Stimulated activated CD4-positive, alpha-beta T cell treated with anti-CD3 and anti-CD28 coated beads, Interleukin-4, amount 100 ng/mL, for 4 hours (primary cell): ENCODE measurements around the gene GLIS2.
"Not testable (repeated sequence)": the region's sequence is repeated elsewhere in the genome, so short reads cannot be mapped to it uniquely, and the experiment has no call there.

Experiments used
- DNase-seq, 2 experiments: peaks; one replicate each; pipeline ENCODE4 v3.0.0-alpha.2; 2020

Gene GLIS2

DNA sequence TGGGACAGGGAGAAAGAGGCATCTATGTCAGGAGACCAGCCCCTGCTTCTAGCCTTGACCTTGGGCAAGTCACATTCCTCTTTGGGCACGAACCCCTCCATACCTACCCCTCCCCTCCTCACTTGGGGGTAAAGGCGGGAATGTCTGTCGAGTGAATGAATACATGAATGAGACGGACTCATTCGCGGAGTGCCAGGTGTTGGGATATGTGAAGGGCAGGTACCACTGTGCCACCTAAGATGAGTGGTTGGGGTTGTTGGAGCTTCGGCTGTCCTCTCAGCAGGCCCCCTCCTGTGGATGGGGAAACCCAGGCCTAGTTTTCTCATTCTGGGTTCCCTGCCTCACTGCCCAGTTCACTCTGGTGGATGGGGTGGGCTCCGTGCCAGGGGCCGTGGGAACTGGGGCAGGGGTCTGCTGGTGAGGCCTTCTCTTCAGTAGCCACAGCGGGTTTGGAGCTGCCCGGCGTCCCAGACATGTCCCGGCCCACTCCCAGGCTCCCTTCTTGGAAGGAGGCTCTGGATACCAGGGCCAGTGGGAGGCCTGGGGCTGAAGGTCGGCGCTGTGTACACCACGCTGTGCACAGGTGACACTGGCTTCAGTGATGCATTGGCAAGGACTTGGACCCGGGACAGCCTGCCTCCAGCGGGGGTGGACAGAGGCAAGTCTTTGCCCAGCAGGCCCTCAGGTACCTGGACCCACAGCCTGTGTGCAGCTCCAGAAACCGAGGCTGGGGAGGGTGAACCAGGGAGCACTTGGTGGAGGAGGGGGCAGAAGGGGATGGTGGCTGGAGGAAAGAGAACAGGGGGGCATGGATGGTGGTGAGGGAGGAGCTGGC, 5.6 kb downstream of the GLIS2 start:
- DNase-seq = no peak

DNA sequence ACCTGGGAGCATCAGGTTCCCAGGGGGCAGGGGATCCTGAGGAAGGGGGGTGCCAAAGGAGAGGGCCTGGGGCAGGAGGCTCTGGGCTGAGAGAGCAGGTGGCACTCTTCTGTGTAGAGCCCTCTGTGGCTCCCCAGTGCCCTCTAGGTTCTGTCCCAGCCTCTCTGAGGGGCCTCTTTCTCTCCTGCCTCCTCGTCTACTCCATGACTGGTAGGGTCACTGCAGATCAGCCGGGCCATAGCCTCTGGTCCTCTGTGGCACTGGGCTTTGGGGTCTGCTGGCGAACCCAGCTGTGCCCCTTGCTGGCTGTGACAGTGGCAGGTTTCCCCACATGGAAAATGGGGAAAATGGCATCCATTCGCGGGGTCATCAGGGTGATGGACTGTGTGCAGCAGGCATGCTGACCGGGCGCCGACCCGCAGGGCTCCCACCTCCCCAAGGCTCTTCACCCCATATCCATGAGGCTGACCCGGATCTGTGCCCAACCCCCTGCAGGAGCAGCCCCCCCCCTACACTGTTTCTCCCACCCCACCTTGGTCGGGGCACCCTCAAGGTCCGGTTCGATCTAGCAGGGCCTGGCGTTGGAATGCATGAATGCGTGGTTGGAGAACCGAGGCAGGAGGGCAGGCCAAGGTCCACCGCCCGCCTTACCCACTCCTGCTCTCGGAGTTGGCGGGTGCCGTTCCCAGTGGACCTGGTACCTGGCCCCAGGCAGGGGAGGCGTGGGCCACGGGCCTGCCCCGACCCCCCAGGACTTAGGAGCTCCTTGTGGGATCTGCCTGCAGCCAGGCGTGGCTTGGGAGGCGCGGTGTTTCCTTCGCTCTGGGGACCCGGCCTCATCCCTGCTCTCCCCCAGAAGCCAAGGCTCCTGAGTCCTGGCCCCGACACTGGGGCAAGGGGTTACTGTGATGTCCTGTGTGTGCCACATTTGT, 6.5 kb downstream of the GLIS2 start:
- DNase-seq = no peak

DNA sequence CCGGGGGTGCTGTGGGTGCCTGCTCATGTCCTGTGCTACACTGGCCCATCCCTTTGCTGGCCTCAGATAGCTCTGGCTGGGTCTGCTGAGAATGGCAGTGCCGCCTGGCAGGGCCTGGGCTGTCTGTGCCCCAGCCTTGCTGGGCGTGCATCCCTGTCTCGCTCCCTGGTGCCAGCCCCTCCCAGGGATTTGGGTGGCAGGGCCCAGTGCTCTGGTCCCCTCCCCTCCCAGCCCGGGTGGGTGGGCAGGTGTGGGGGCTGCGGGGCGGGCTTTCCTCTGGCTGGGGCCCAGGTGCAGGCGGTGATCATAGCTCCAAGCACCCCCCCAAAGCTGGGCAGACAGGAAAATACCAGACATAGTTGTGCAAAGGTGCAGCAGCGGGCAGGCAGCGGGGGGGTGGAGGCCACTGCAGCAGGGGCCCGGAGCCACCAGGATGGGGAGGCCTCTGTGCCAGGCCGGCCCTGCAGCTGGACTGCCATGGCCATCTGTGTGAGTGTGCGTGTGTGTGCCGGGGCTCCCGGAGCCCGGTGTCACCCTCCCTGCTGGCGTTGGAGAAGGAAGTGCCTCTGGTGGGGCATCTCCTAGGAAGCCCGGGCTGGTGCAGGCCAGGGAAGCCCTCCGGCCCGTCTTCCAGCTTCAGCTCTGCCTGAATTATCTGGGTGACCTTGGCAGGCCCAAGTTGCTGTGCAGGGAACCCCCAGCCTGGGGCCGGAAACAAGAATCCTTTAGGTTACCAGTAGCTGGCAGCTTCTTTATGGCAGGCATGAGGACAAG, 7.4 kb downstream of the GLIS2 start:
- no peak for DNase-seq

DNA sequence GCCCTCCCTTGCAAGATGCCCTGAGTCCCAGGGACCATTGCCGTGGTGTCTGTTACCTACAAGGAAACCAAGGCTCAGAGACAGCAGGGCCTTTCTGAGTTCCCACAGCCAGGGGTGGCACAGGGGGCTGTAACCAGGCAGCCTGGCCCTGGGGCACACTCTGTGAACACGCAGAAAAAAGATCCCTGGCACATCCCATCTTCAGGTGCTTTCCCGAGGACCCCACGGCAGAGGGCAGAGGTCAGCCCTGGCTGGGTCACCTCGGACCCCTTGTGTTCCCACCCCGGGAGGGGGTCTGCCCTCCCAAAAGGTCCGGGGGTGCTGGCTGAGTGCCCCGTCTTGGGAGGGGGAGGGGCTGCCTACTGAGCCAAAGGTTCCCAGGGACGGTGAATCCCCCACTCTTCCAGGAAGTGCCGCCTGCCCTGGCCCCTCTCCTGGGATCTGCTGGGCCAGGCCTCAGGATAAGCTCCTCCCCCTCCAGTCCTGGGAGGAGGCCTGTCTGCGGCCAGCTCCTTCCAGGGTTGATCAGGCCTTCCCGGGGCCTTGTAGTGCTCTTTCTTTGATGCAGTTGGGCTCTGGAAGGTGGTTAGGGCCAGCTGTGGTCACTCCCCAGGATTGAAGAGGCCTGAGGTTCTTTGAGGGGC, 8.1 kb downstream of the GLIS2 start:
- no peak for DNase-seq

- no peak for DNase-seq
Observed at GRCh38 chr16:4324492-4325252, 8.8 kb downstream of the GLIS2 start.

GRCh38 chr16:4325253-4325758, 9.4 kb downstream of the GLIS2 start:
- no peak for DNase-seq

- DNase-seq = no peak
Observed at GRCh38 chr16:4327386-4328045, 11.6 kb downstream of the GLIS2 start.

- peak; percentile 50 to 53 for DNase-seq
Observed at GRCh38 chr16:4328046-4328781, 12.3 kb downstream of the GLIS2 start.

GRCh38 chr16:4328782-4329775, 13.2 kb downstream of the GLIS2 start:
- DNase-seq = no peak

GRCh38 chr16:4330277-4330874, 14.5 kb downstream of the GLIS2 start:
- peak; percentile 53 to 72 for DNase-seq

GRCh38 chr16:4332083-4332482, 16.2 kb downstream of the GLIS2 start:
- no peak for DNase-seq

DNA sequence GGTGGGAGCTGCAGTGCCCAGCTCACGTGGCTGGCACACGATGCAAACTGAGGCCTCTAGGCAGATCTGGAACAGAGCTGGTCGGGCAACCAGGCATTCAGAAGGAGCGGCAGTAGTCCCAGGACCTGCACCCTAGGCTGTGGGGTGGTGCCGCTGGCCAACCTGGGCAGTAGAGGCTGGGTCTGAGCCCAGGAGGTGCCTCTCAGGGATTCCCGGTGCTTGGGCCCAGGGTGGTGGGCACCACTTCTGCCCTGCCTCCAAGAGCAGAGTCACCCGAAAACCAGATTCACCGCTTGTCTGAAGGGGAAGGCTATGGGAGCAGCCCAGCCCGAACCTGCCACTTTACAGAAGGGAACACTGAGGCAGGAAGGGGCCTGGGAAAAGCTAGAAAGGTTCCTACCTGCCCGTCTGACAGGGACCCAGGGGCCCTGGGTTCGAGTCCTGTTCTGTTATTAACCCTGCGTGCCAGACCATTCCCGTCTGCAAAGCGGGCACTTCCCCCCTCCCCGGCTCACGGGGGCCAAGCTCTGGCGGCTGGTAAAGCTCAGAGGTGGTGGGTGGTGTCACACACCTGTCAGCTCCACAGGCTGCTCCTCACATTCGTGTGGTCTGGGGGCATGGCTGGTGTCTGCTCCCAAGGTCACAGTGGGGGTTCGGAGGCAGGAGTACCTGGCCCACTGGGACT, 16.9 kb downstream of the GLIS2 start:
- no peak for DNase-seq

DNA sequence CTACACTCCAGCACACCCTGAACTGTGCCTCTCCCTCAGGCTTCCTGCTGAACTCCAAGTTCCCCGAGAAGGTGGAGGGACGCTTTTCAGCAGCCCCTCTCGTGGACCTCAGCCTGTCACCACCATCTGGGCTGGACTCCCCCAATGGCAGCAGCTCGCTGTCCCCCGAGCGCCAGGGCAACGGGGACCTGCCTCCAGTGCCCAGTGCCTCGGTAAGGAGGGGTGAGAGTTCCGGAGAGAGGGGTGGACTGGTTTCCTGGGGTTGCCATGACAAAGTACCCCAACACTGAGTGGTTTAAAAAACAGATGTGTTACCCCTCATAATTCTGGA, 17.4 kb downstream of the GLIS2 start:
- no peak for DNase-seq

GRCh38 chr16:4333714-4334113, 17.8 kb downstream of the GLIS2 start:
- DNase-seq = not testable (repeated sequence)

DNA sequence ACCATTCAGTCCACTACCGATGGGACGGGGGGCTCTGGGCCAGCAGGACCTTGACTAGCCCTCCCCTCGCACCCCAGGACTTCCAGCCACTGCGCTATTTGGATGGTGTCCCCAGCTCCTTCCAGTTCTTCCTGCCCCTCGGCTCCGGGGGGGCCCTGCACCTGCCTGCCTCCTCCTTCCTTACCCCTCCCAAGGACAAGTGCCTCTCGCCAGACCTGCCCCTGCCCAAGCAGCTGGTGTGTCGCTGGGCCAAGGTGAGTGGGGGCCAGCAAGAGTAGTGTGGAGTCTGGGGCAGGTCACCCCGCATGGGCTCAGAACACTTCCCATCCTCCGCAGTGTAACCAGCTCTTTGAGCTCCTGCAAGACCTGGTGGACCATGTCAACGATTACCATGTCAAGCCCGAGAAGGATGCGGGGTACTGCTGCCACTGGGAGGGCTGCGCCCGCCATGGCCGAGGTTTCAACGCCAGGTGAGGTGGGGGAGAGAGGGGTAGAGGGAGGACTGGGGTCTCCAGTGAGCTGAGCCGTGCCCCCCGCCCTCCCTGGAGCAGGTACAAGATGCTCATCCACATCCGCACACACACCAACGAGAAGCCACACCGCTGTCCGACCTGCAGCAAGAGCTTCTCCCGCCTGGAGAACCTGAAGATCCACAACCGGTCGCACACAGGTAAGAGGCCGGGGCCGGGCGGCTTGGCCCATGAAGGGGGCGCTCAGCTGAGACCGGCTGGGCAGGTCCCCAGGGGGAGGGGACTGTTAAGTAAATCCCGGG, 19.0 kb downstream of the GLIS2 start:
- no peak for DNase-seq

GRCh38 chr16:4336701-4337539, 21.1 kb downstream of the GLIS2 start:
- DNase-seq = no peak
